ENCODE results near the gene DPM3.
"Not testable (repeated sequence)": the region's sequence is repeated elsewhere in the genome, so short reads cannot be mapped to it uniquely, and the experiment has no call there.

Gene DPM3

GRCh38 chr1:155175281-155175926 is 35.1 kb upstream of the DPM3 start:
- no peak for DNase-seq

GRCh38 chr1:155174324-155175280 is 34.3 kb upstream of the DPM3 start:
- DNase-seq: peak in 1 of 4 experiments; percentile 40

GRCh38 chr1:155173478-155174323 is 33.4 kb upstream of the DPM3 start, which contains the start of gene TRIM46:
TRIM46 (plus strand) TSS chr1:155173849; CDS start chr1:155173967, 118 bp downstream.
- no peak for DNase-seq

GRCh38 chr1:155172732-155173477 is 32.6 kb upstream of the DPM3 start, which contains the start of gene KRTCAP2:
KRTCAP2 (minus strand) TSS chr1:155173304; CDS start chr1:155173224, 80 bp downstream.
- peak; percentile 95 to 98 (median 97) for DNase-seq

GRCh38 chr1:155171836-155172731 is 31.8 kb upstream of the DPM3 start:
- DNase-seq: peak in 1 of 4 experiments; percentile 48

- DNase-seq: no peak
Measured at GRCh38 chr1:155170806-155171205, 30.5 kb upstream of the DPM3 start.

- no peak for DNase-seq
Measured at GRCh38 chr1:155170101-155170785, 29.9 kb upstream of the DPM3 start.

GRCh38 chr1:155169541-155169940 is 29.2 kb upstream of the DPM3 start:
- no peak for DNase-seq

- DNase-seq: no peak
Measured at GRCh38 chr1:155168456-155169210, 28.3 kb upstream of the DPM3 start.

- not testable (repeated sequence) for DNase-seq
Measured at GRCh38 chr1:155168105-155168445, 27.7 kb upstream of the DPM3 start.

- peak; percentile 92 to 95 (median 94) for DNase-seq
Measured at GRCh38 chr1:155167166-155168104, 27.1 kb upstream of the DPM3 start.

GRCh38 chr1:155166471-155167165 is 26.3 kb upstream of the DPM3 start:
- peak in 3 of 4 experiments; percentile 23 to 62 (median 39) for DNase-seq

- DNase-seq: no peak
Measured at GRCh38 chr1:155166051-155166470, 25.7 kb upstream of the DPM3 start.

- not testable (repeated sequence) for DNase-seq
Measured at GRCh38 chr1:155164625-155165024, 24.3 kb upstream of the DPM3 start.

GRCh38 chr1:155163785-155164184 is 23.5 kb upstream of the DPM3 start:
- DNase-seq: not testable (repeated sequence)

GRCh38 chr1:155162631-155163030 is 22.3 kb upstream of the DPM3 start:
- DNase-seq: not testable (repeated sequence)

GRCh38 chr1:155160128-155160527 is 19.8 kb upstream of the DPM3 start:
- DNase-seq: no peak
